Subcutaneous adipose tissue (tissue), 4 donors: Measurements from ENCODE around the gene CR2. TPM values are rescaled to one million over a fixed set of nuclear protein-coding genes. Genes with fewer than 3 reads are reported as not detected.

Experiments
- CTCF ChIP-seq: fragments of 450-650 bp; IDR thresholded peaks from one replicate; pipeline ENCODE4 v1.5.1; 2016; ENCODE audit warnings: low read depth, mild to moderate bottlenecking, control low read depth, antibody characterized with exemption, moderate library complexity
- total RNA-seq, 4 donors: library from RNA; depleted of rRNA; stranded (reverse); fragments of >200 nt; gene quantifications; one replicate each; pipeline ENCODE4 v1.1.0, GENCODE V29; 2016

Gene CR2
- not detected for total RNA-seq

DNA sequence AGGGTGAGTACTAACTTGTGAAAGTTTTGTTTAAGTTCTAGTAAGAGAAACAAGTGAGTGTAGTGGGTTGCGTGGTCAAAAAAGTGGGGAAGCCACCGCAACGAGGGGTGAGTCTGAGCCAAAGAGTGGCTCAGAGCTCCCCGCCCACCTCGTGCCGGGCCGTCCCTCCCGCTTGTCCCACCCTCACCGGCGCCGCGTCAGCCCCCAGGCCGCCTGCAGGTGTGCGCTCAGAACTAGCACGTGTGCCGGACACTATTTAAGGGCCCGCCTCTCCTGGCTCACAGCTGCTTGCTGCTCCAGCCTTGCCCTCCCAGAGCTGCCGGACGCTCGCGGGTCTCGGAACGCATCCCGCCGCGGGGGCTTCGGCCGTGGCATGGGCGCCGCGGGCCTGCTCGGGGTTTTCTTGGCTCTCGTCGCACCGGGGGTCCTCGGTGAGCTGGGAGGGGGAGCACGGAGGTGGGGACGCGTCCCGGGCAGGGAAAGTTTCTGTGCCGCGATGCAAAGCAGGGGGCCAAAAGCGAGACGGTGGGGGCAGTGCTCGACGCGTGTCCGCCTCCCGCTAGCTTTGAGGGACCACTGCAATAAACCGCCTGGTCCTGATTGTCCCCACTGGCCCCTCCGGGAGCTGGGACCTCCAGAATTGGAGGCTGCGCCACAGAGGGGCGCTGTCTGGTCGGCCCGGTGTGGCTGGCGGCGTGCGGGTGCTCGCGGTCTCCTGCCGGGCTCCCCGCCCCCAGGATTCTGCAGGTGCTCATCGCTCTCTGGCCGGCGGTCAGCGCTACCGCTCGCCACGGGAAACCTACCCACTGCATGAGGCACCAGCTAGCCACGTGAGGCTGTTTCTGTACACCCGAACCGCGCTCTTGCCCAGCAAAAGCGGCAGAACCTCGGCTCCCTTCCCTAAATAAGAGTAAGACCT, at the start of gene CR2:
Gene CR2, plus strand, starts transcription at position 283 of the 919 bp plus-strand sequence. Its CDS starts 91 bp downstream, at position 374.
- TF ChIP-seq CTCF, result no peak

GRCh38 chr1:207404849-207405525, 49.1 kb upstream of the CR2 start:
- TF ChIP-seq CTCF, result no peak

- no peak for TF ChIP-seq CTCF
These were observed 48.3 kb upstream of the CR2 start for GRCh38 chr1:207405814-207406213.

GRCh38 chr1:207407655-207408260, 46.4 kb upstream of the CR2 start:
- TF ChIP-seq CTCF, result no peak

- TF ChIP-seq CTCF, result no peak
These were observed 41.3 kb upstream of the CR2 start for GRCh38 chr1:207412845-207413244.

DNA sequence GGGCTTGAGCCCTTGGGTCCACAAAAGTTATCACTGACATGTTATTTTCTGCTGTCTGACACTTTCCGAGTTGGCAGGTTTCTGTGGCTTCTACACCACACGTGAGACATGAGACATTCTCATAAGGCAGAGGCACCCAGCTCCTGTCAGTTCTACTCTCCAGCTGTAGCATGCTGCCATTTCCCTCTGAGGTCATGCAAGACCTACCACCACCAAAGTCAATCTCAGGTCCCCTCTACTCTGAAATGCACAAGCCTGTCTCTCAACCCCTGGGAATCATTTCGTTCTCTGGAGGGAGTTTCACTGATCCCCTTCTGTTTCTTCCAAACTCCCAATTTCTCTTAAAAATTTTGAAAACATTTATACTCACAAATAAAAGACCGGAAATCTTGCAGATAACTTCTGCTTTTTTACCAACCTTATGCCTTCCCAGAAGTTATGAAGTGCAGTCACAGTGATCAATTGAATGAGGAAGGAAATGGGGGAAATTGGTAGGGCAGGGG, 39.5 kb upstream of the CR2 start:
- no peak for TF ChIP-seq CTCF

DNA sequence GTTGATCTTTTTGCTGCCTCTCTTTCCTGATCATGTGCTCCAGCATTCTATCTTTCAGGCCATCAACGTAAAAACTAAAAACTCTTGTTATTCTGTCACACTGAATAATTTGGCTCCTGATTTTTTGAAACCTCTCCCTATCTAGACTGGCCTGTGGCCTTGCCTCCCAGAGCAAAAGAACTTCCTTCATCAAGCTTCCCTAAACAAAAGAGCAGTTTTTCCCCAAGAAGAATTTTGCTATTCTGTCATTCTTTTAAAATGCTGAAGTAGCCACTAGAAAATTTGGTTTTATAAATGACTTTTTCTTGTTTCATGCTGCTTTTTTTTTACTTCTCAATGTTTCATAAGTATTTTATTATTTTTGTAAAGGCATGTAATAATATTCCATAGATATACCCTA, 37.1 kb upstream of the CR2 start:
- TF ChIP-seq CTCF, result no peak
